22Rv1 (cell line): ENCODE data around the gene WIPF3.
A peak's percentile ranks its signal among the peaks of the same experiment; 100 is the strongest.

Experiments
- H3K27ac ChIP-seq: fragments of 450-650 bp; 2 replicates; pipeline ENCODE4 v1.5.1; 2017
- ZFX ChIP-seq: fragments of 450-650 bp; IDR thresholded peaks from 2 replicates; pipeline ENCODE4 v1.6.1; 2017; ENCODE audit warnings: antibody characterized with exemption, borderline replicate concordance
- TF ChIP-seq, protein P1 (sequence below): fragments of 450-650 bp; IDR thresholded peaks from 2 replicates; pipeline ENCODE4 v1.5.1; 2017; ENCODE audit warnings: mild to moderate bottlenecking

The WIPF3 gene

DNA sequence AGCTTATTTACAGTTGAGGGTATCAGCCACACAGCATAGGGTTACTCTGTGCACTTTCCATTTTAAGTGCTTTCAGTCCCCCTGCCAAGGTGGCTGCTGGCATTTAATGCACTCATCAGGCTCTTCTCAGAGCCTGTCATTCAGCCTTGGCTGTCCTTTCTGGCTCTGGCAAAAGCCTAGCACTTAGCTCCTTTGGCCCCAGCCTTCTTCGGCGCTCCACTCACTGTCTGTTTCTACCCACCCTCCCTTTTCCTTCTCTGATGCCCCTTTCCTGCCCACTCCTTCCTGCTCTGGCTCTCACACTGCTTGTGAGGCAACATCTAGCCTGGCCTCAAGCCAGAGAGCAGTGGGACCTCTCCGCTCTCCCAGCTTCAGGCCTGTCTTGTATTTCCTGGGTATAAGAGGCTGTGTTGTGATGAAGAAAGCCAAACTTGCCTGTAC, 60.2 kb downstream of the WIPF3 start:
- no peak for TF ChIP-seq ZFX
- TF ChIP-seq, protein P1, sequence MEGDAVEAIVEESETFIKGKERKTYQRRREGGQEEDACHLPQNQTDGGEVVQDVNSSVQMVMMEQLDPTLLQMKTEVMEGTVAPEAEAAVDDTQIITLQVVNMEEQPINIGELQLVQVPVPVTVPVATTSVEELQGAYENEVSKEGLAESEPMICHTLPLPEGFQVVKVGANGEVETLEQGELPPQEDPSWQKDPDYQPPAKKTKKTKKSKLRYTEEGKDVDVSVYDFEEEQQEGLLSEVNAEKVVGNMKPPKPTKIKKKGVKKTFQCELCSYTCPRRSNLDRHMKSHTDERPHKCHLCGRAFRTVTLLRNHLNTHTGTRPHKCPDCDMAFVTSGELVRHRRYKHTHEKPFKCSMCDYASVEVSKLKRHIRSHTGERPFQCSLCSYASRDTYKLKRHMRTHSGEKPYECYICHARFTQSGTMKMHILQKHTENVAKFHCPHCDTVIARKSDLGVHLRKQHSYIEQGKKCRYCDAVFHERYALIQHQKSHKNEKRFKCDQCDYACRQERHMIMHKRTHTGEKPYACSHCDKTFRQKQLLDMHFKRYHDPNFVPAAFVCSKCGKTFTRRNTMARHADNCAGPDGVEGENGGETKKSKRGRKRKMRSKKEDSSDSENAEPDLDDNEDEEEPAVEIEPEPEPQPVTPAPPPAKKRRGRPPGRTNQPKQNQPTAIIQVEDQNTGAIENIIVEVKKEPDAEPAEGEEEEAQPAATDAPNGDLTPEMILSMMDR: no peak
- no peak overlapping the region for H3K27ac ChIP-seq

DNA sequence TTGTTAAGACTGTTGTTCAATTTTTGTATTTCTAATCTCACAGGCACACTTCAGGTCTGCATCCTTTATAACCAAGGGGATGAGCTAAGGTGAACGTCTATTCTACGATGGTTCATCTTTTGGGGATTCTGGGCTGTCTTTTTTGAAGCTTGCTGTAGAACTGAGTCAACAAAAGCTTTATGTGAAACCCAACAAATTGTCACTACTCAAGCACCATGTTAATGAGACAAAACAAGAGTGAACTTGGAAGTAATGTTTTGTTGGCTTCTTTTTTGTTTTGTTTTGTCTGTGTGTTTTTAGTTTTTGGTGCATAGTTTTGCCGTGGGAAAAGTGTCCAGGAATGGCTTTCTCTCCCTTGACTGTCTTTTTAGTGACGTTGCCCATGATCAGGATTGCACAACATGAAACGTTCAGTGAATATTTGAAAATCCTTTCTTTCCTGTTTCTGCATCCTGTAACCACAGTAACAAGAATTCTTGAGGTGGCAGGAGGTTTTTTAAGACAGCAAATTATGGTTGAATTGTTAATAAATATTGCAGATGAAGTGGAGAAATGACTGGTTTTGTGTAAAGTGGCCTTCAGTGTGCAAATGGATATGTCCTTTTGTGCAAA, 65.6 kb downstream of the WIPF3 start:
- H3K27ac ChIP-seq: no peak overlapping the region
- TF ChIP-seq, protein P1: no peak
- TF ChIP-seq ZFX: no peak

DNA sequence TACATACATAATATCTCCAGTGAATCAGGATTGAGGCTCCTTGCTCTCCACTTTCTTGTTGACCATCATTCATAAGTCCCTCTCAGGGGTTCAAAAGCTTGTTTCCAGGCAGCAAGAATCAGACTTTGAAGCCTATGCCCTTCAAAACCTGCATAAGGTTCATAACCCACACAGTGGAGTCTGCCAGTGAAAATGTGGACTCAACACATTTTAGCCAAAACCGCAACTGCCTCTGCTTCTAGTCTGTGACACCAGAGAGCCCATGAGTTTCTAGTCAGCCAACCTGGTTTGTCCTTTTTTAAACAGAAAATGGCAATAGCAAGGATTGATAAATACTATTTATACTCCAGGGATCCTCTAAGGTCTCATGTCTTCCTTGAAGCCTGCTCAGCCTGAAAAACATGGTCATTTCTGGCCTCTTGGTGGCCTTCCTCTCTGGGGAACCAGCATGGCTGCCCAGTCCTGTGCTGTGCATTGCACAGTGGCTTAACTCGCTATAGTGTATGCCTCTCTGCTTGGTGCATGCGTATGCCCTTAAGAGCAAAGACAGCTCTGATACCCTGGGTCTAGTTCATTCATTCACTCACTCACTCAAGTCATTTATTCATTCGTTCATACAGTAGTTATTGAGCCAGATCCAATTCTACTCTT, 67.5 kb downstream of the WIPF3 start:
- no peak for TF ChIP-seq ZFX
- TF ChIP-seq, protein P1: 0 out of 2 replicates have a peak, but pooled peaks have one; percentile 3

DNA sequence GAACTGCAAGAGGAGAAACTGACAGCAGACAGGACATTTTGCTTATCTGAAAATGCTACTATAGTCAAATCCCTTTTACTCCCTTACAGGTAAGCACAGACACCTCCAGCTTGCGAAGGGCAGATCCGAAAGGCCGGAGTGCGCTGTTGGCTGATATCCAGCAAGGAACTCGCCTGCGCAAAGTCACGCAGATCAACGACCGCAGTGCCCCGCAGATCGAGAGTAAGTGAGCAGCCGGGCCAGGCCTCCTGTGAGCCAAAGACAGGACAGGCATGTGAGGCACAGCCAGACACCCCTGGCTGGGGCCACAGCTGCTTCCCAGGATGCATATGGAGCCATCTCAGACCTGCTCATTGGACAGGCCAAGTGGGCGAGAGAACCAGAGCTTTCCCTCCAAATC, 69.4 kb downstream of the WIPF3 start:
- TF ChIP-seq, protein P1: no peak
- TF ChIP-seq ZFX: no peak
- H3K27ac ChIP-seq: no peak overlapping the region

More for the DNA sequence above, 67.5 kb downstream of the WIPF3 start:
- H3K27ac ChIP-seq: no peak overlapping the region

DNA sequence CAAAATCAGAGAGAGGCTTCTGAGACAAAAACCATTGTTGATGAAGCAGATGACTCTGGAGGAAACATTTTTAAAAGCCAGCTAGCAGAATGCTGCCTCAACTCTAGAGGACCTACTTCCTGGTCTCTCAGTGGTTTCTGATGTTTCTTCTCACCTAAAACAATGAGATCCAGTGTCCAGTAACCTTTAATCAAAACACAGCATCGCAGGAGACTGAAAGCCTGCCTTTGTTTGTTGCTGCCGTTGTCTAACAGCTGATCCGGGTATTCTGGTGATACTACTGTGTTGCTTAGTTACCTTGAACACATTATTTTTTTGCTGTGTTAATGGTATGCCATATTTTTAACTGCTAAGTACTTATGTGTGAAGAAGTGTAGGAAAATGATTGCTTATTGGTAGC, 70.9 kb downstream of the WIPF3 start:
- TF ChIP-seq, protein P1: no peak
- no peak for TF ChIP-seq ZFX
- no peak overlapping the region for H3K27ac ChIP-seq

DNA sequence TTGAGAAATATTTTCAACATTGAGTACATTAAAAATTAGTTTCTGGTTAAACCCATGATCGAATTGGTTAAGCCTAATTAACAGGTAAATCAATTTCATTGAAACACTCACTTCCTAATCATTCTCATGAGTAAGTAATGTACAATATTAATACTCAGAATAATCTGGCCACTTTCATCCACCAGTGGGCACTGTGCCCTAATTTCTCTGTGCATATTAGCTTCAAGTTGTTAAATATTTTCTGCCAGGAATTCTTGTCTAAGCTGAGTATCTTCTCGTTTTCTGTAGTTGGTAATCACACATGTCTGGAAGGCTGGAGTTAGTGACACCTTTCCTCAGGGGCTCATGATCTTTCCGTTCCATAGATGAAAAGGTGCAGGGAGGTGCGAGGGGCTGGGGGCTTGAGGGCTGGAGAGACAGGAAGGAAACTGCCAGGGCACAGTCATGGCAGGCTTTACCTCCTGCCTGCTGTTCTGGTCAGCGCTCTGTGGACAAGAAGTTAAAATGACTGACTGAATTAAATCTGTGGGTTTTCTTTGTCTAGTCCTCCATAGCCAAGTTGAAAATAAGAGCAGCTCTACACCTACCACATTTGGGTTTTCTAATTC, 71.9 kb downstream of the WIPF3 start:
- no peak for TF ChIP-seq ZFX
- TF ChIP-seq, protein P1: peak; percentile 87
- H3K27ac ChIP-seq: no peak overlapping the region

DNA sequence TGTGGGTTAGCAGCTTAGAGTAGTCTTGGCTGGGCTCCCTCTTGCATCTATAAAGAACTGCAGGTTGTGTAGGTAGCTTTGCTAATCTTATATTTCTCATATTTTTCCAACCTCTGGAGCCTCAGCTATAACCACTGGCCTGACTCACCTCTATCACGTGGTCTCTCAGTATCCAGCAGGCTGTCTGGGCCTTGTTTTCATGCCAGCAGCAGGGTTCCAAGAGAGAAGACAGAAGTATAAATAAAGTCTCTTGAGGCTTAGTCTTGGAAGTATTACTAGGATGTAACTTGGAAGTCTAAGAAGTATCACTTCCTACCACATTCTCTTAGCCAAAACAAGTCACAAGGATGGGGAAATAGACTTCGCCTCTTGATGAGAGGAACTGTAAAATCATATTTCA, 73.3 kb downstream of the WIPF3 start:
- TF ChIP-seq, protein P1: no peak
- no peak for TF ChIP-seq ZFX
- H3K27ac ChIP-seq: no peak overlapping the region
